ENCODE data around the gene CYP27C1. TPM values are rescaled to one million over a fixed set of nuclear protein-coding genes. Genes with fewer than 3 reads are reported as not detected.

Gene CYP27C1
- total and polyA plus RNA-seq, 2 of the 13 experiments (the other 11 are each of a cell fraction or from before 2014, with no cell fraction given) = not detected

DNA sequence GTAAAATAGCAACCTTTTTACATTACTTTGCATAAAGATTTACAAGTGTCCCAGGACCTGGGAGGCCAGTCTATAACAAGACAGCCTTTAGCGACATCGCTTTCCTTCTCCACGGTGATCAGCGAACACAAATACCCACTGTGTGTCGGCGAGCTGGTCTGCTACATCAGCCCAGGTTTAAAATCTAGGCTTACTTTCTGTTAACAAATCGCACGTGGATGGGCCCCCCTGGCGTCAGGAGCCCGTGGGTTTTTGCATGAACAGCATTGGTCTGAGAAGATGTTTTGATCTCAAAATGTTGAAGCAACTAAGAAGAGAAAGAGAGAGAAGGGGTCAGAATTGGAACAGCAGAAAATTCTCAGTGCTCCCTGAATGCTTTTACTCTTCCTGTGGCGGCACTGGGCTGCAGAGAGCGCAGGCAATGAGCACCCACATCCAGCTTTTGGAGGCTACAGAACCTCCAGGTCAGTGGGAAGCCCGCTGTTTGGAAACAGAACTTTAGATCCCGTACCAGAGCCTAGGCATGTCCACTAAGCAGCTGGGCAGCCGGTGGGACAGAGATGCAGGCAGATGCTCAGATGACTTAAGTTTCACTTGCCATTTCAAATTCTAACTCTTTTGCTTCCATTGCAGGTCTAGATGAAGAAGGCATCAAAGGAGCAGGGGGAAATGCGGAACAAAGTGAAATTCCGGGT, 32.9 kb downstream of the CYP27C1 start:
- FAIRE-seq = no peak

DNA sequence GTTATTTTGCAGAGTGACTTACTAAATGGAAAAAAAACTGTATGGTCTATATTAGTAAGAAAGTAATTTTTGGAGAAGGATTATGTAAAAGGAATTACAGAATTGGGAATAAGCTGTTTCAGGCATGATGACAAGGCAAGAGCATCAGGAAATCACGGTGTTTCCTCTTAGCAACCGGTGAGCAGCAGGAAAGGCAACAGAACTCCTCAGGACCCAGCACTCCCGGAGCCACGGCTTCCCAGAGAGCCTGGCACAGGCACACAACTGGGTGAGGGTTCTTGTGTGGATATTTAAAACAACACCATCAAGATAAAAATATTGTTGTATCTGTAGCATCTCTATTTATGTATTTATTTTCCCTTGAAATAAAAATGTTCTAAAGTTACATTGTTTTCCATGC, 34.4 kb downstream of the CYP27C1 start:
- in situ Hi-C loops (cut with HindIII; ENCODE audit: extremely low pct_ligation_motif_present, low pct_unique_long_range_greater_than_20kb) (no loop called here), intact Hi-C loops (cut with micrococcal nuclease; ENCODE audit: unreplicated experiment) (no loop called here)
- H3K4me1 ChIP-seq (ENCODE audit: insufficient read depth, low read length) = peaks cover 17% of the 10 kb centered on the region
- no peak overlapping the region for H3K4me3 ChIP-seq (replicated peaks in 1 of 3; ENCODE audit: insufficient read depth in 1 of 3, low read depth in 2 of 3, low read length in 3 of 3)
- BruUV-seq (replicated peaks) = no TSS peak
- H3K79me2 ChIP-seq (ENCODE audit: insufficient read depth, low read length) = no peaks in the 10 kb centered on the region
- H3K4me2 ChIP-seq (ENCODE audit: low read depth, low read length) = no peak overlapping the region
- CTCF ChIA-PET (ENCODE audit: low intra/inter-chr PET ratio, low total read pairs) = no interaction called here
- H3K27me3 ChIP-seq (ENCODE audit: control insufficient read depth in 1 of 2, insufficient read depth in 2 of 2, low read length in 2 of 2) = peaks cover 0 to 40% of the 10 kb centered on the region in 2 experiments; a peak in 4 of 5 replicates
- H3K36me3 ChIP-seq (replicated peaks in 1 of 2; ENCODE audit: control insufficient read depth in 1 of 2, insufficient read depth in 2 of 2, low read length in 2 of 2) = no peaks in the 10 kb centered on the region
- no peak overlapping the region for H3K27ac ChIP-seq (ENCODE audit: extremely low read length, insufficient read depth, low read length)
- H3K9me3 ChIP-seq (ENCODE audit: low read length) = no peaks in the 10 kb centered on the region
- ATAC-seq = no peak
- H3K9ac ChIP-seq (ENCODE audit: insufficient read depth, low read depth, low read length) = no peak overlapping the region
- 38% methylated on average over 4 of the region's 4 CpGs for WGBS (ENCODE audit: low lambda C conversion rate)
- H2AFZ ChIP-seq (ENCODE audit: low read length) = no peak overlapping the region
- no peaks in the 10 kb centered on the region for H4K20me1 ChIP-seq (ENCODE audit: insufficient read depth, low read length)
- no peak for DNase-seq (ENCODE audit: low spot score)
- POLR2A ChIA-PET = no interaction called here
- no peak for FAIRE-seq
- TF ChIP-seq ZFP36L2 (CRISPR knock-in tag; IDR thresholded peaks at IDR 0.05) (no peak), SMARCC2 (IDR thresholded peaks at IDR 0.05) (no peak), ZFP62 (CRISPR knock-in tag; IDR thresholded peaks at IDR 0.05) (no peak), PHF20 (CRISPR knock-in tag; IDR thresholded peaks at IDR 0.05) (no peak), THAP11 (CRISPR knock-in tag; IDR thresholded peaks at IDR 0.05) (no peak), ZNF33A (CRISPR knock-in tag; IDR thresholded peaks at IDR 0.05; ENCODE audit: borderline replicate concordance) (no peak)

More for the DNA sequence above, 32.9 kb downstream of the CYP27C1 start:
- whole genome bisulfite sequencing (ENCODE audit: low lambda C conversion rate) = 70% methylated on average over 17 of the region's 17 CpGs
- H3K27me3 ChIP-seq (ENCODE audit: control insufficient read depth in 1 of 2, insufficient read depth in 2 of 2, low read length in 2 of 2) = peaks cover 0 to 48% of the 10 kb centered on the region in 2 experiments; a peak in 4 of 5 replicates
- H3K79me2 ChIP-seq (ENCODE audit: insufficient read depth, low read length) = no peaks in the 10 kb centered on the region
- POLR2A ChIA-PET = no interaction called here
- intact Hi-C loops (cut with micrococcal nuclease; ENCODE audit: unreplicated experiment) (no loop called here), in situ Hi-C loops (cut with HindIII; ENCODE audit: extremely low pct_ligation_motif_present, low pct_unique_long_range_greater_than_20kb) (no loop called here)
- H3K4me2 ChIP-seq (ENCODE audit: low read depth, low read length) = no peak overlapping the region; the same call in 1 of the 2 replicates
- H3K9me3 ChIP-seq (ENCODE audit: low read length) = no peaks in the 10 kb centered on the region
- H3K4me1 ChIP-seq (ENCODE audit: insufficient read depth, low read length) = peaks cover 17% of the 10 kb centered on the region
- H4K20me1 ChIP-seq (ENCODE audit: insufficient read depth, low read length) = no peaks in the 10 kb centered on the region
- ATAC-seq = peak; percentile 26
- BruUV-seq (replicated peaks) = no TSS peak
- no peak for DNase-seq (ENCODE audit: low spot score)
- no peak overlapping the region for H3K9ac ChIP-seq (ENCODE audit: insufficient read depth, low read depth, low read length)
- no peak overlapping the region for H2AFZ ChIP-seq (ENCODE audit: low read length)
- TF ChIP-seq, protein P1, sequence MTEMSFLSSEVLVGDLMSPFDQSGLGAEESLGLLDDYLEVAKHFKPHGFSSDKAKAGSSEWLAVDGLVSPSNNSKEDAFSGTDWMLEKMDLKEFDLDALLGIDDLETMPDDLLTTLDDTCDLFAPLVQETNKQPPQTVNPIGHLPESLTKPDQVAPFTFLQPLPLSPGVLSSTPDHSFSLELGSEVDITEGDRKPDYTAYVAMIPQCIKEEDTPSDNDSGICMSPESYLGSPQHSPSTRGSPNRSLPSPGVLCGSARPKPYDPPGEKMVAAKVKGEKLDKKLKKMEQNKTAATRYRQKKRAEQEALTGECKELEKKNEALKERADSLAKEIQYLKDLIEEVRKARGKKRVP (CRISPR knock-in tag; IDR thresholded peaks at IDR 0.05) = no peak
- TF ChIP-seq ZNF160 (CRISPR knock-in tag; IDR thresholded peaks at IDR 0.05) (no peak), ELF3 (CRISPR knock-in tag; IDR thresholded peaks at IDR 0.05) (no peak), CBFB (CRISPR knock-in tag; IDR thresholded peaks at IDR 0.05) (no peak), CBX1 (IDR thresholded peaks at IDR 0.05; ENCODE audit: low read depth) (no peak), ZBTB7B (CRISPR knock-in tag; IDR thresholded peaks at IDR 0.05) (no peak), MZF1 (CRISPR knock-in tag; IDR thresholded peaks at IDR 0.05; ENCODE audit: borderline replicate concordance) (no peak), DMAP1 (CRISPR knock-in tag; IDR thresholded peaks at IDR 0.05) (no peak), ZNF549 (CRISPR knock-in tag; IDR thresholded peaks at IDR 0.05) (no peak), GATA4 (IDR thresholded peaks at IDR 0.05; ENCODE audit: borderline replicate concordance, low read depth) (no peak), RBM39 (IDR thresholded peaks at IDR 0.05; ENCODE audit: low read depth, low read length, poor library complexity, severe bottlenecking) (no peak), MEF2D (CRISPR knock-in tag; IDR thresholded peaks at IDR 0.05) (no peak)
- no peaks in the 10 kb centered on the region for H3K36me3 ChIP-seq (replicated peaks in 1 of 2; ENCODE audit: control insufficient read depth in 1 of 2, insufficient read depth in 2 of 2, low read length in 2 of 2)
- no peak overlapping the region for H3K27ac ChIP-seq (ENCODE audit: extremely low read length, insufficient read depth, low read length)
- CTCF ChIA-PET (ENCODE audit: low intra/inter-chr PET ratio, low total read pairs) = no interaction called here
- H3K4me3 ChIP-seq (replicated peaks in 1 of 3; ENCODE audit: insufficient read depth in 1 of 3, low read depth in 2 of 3, low read length in 3 of 3) = no peak overlapping the region

Data from HepG2 (cell line).